Brain microvascular endothelial cell (primary cell): ENCODE results near the gene FABP3.

Source experiments
- DNase-seq: peaks from one replicate; pipeline ENCODE4 v3.0.0-alpha.2; 2020
- H3K27ac ChIP-seq: fragments of 250-450 bp; sonication (Bioruptor Pico); 2 replicates; pipeline ENCODE4 v1.5.1; 2020; ENCODE audit warnings: mild to moderate bottlenecking, moderate library complexity
- H3K27me3 ChIP-seq: fragments of 250-450 bp; sonication (Bioruptor Pico); replicated peaks from 2 replicates; pipeline ENCODE4 v1.5.1; 2020; ENCODE audit warnings: mild to moderate bottlenecking
- H3K36me3 ChIP-seq: fragments of 250-450 bp; sonication (Bioruptor Pico); replicated peaks from 2 replicates; pipeline ENCODE4 v1.5.1; 2020; ENCODE audit warnings: mild to moderate bottlenecking
- H3K4me3 ChIP-seq: 2 replicates; pipeline ENCODE4 v1.5.1; 2011; ENCODE audit warnings: low read depth, mild to moderate bottlenecking, control low read depth, low read length, moderate library complexity
- in situ Hi-C: cut with HindIII; loops from 2 replicates; pipeline ENCODE4 v1.10.0; 2017; ENCODE audit warnings: low sequenced_read_pairs, low pct_ligation_motif_present
- TF ChIP-seq, protein P1 (sequence below): IDR thresholded peaks from 2 replicates; pipeline ENCODE4 v1.5.1; 2011; ENCODE audit warnings: low read depth, mild to moderate bottlenecking, moderate library complexity, low read length, control low read depth, inconsistent platforms; ENCODE audit errors: missing control alignments

The FABP3 gene

DNA sequence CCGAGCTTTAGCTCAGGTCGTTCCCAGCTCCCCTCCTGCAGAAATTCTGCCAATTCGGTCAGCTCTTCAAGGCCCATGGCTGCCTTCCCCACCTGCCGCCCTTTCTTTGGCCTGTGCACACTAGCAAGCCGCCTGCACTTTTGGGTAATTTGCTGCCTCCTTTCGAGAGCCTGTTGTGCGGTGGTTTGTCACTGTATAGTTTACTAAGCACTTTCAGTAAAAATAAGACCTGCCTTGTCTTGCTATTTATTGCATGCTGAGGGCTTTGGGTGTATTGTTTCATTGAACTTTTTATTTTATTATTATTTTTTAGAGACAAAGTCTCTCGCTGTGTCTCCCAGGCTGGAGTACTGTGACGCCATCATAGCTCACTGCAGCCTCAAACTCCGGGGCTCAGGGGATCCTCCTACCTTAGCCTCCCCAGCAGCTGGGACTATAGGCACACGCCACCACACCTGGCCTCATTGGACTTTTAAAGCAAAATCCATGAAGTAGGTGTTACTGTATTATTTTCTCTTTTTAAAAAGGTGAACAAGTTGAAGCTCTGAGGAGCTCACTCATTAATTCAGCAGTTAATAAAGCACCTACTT, 1.1 kb upstream of the FABP3 start:
- DNase-seq, result no peak
- Histone ChIP-seq H3K27ac (no peak overlapping the region), H3K4me3 (no peak overlapping the region), H3K27me3 (no peaks in the 10 kb centered on the region), H3K36me3 (no peaks in the 10 kb centered on the region)
- TF ChIP-seq, protein P1, sequence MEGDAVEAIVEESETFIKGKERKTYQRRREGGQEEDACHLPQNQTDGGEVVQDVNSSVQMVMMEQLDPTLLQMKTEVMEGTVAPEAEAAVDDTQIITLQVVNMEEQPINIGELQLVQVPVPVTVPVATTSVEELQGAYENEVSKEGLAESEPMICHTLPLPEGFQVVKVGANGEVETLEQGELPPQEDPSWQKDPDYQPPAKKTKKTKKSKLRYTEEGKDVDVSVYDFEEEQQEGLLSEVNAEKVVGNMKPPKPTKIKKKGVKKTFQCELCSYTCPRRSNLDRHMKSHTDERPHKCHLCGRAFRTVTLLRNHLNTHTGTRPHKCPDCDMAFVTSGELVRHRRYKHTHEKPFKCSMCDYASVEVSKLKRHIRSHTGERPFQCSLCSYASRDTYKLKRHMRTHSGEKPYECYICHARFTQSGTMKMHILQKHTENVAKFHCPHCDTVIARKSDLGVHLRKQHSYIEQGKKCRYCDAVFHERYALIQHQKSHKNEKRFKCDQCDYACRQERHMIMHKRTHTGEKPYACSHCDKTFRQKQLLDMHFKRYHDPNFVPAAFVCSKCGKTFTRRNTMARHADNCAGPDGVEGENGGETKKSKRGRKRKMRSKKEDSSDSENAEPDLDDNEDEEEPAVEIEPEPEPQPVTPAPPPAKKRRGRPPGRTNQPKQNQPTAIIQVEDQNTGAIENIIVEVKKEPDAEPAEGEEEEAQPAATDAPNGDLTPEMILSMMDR, result no peak
- in situ Hi-C loops, result no loop called here

DNA sequence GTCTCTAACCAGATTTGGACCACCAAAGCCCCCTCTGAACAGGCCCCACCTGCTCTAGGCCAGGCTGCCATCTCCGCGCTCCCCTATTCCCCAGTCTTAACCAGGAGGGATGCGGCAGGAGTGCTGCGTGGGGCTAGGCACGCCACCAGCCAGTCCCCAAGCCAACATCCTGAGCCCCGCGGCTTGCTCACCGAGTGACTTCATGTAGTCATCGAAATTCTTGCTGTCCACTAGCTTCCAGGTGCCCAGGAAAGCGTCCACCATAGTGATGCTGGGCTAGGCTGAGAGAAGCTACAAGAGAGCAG, 173 bp downstream of the FABP3 start:
- in situ Hi-C loops, result no loop called here
- TF ChIP-seq, protein P1, result no peak
- Histone ChIP-seq H3K27ac (no peak overlapping the region), H3K4me3 (peak overlapping the region; percentile 47), H3K36me3 (no peaks in the 10 kb centered on the region), H3K27me3 (no peaks in the 10 kb centered on the region)
- DNase-seq, result no peak

GRCh38 chr1:31372051-31372450, 825 bp downstream of the FABP3 start:
- in situ Hi-C loops, result no loop called here

GRCh38 chr1:31371121-31371959, 1.5 kb downstream of the FABP3 start:
- DNase-seq, result no peak
- Histone ChIP-seq H3K36me3 (peaks cover 10% of the 10 kb centered on the region), H3K27me3 (no peaks in the 10 kb centered on the region), H3K4me3 (no peak overlapping the region), H3K27ac (no peak overlapping the region)
- in situ Hi-C loops, result no loop called here
- TF ChIP-seq, protein P1, result no peak

More at GRCh38 chr1:31372051-31372450, 825 bp downstream of the FABP3 start:
- H3K27me3 ChIP-seq, result no peaks in the 10 kb centered on the region
- H3K36me3 ChIP-seq, result peaks cover 6% of the 10 kb centered on the region
- TF ChIP-seq, protein P1, result no peak
- H3K4me3 ChIP-seq, result peak overlapping the region; percentile 47
- H3K27ac ChIP-seq, result no peak overlapping the region
- no peak for DNase-seq

DNA sequence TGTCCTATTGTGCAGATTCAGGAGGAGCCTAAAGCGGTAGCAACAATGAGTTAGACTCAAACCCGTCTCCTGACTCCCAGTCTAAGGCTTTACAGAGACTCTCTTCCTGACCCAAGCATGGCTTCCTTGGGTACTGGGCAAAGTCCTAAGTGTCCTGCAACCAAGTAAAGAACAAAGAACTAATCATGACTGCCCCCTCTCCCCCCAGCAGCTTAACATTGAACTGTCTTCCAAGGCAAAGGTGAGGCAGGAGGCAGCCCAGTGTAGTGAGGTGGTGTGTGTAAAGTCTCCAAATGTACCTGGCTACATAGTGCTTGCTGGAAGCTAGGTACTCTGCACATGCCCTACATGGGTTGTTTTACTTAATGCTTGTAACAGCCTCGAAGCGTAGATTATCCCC, 2.3 kb downstream of the FABP3 start:
- H3K4me3 ChIP-seq, result no peak overlapping the region
- DNase-seq, result no peak
- in situ Hi-C loops, result no loop called here
- no peak overlapping the region for H3K27ac ChIP-seq
- H3K36me3 ChIP-seq, result peaks cover 10% of the 10 kb centered on the region
- TF ChIP-seq, protein P1, result no peak
- no peaks in the 10 kb centered on the region for H3K27me3 ChIP-seq

GRCh38 chr1:31370021-31370420, 2.9 kb downstream of the FABP3 start:
- Histone ChIP-seq H3K4me3 (no peak overlapping the region), H3K27me3 (no peaks in the 10 kb centered on the region), H3K27ac (no peak overlapping the region), H3K36me3 (peaks cover 12% of the 10 kb centered on the region)
- in situ Hi-C loops, result no loop called here
- DNase-seq, result no peak
- TF ChIP-seq, protein P1, result no peak
